Body of pancreas (tissue), 4 donors: ENCODE results near the gene DTNA.

Source experiments
- POLR2A ChIP-seq, 3 donors: fragments of 450-650 bp; IDR thresholded peaks; one replicate each; pipeline ENCODE4 v1.6.1; 2016; ENCODE audit warnings: antibody characterized with exemption in 3 of 3, mild to moderate bottlenecking in 2 of 3
- TF ChIP-seq, protein P1 (sequence below), 7 experiments: fragments of 450-650 bp in 4 of 7; fragments of 200-600 bp in 3 of 7; sonication (generic) in 3 of 7; IDR thresholded peaks; one replicate each; pipeline ENCODE4 v1.5.1; 2016 to 2019; ENCODE audit warnings: antibody characterized with exemption in 7 of 7

DNA sequence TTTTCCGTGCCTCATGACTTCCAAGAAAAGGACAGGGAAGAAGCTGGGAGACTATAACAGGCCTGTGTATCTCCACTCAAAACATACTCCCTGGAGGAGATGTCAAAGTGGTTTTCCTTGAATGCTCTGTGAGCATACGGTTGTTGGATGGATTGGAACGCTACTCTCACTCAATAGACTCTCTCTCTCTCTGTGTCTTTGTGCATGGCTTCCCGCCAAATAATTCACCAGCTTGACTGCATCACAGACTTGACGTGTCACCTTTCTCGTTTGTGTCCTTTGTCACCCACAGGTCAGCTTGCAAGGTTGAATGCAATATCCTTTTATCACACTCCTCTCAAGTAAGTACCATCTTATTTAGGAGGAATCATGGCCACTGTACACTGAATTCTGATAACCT, 174.3 kb downstream of the DTNA start:
- TF ChIP-seq, protein P1, sequence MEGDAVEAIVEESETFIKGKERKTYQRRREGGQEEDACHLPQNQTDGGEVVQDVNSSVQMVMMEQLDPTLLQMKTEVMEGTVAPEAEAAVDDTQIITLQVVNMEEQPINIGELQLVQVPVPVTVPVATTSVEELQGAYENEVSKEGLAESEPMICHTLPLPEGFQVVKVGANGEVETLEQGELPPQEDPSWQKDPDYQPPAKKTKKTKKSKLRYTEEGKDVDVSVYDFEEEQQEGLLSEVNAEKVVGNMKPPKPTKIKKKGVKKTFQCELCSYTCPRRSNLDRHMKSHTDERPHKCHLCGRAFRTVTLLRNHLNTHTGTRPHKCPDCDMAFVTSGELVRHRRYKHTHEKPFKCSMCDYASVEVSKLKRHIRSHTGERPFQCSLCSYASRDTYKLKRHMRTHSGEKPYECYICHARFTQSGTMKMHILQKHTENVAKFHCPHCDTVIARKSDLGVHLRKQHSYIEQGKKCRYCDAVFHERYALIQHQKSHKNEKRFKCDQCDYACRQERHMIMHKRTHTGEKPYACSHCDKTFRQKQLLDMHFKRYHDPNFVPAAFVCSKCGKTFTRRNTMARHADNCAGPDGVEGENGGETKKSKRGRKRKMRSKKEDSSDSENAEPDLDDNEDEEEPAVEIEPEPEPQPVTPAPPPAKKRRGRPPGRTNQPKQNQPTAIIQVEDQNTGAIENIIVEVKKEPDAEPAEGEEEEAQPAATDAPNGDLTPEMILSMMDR (IDR thresholded peaks at IDR 0.05): no peak
- no peak for TF ChIP-seq POLR2A (IDR thresholded peaks at IDR 0.05)
